HG02623 (cell line): ENCODE measurements around the gene TMEM107.
"Not testable (repeated sequence)": the region's sequence is repeated elsewhere in the genome, so short reads cannot be mapped to it uniquely, and the experiment has no call there.

Experiments used
- ATAC-seq: cut with Tn5 transposase; IDR thresholded peaks from one replicate; pipeline ENCODE4 v1.9.1; 2021; ENCODE audit warnings: moderate library complexity; ENCODE audit not compliant: unreplicated experiment

The TMEM107 gene

GRCh38 chr17:8189711-8190477, 13.7 kb upstream of the TMEM107 start, which contains the start of gene BORCS6:
Gene BORCS6, minus strand, starts transcription at chr17:8190180. Its CDS starts 40 bp downstream, at chr17:8190140.
- peak; percentile 54 for ATAC-seq

DNA sequence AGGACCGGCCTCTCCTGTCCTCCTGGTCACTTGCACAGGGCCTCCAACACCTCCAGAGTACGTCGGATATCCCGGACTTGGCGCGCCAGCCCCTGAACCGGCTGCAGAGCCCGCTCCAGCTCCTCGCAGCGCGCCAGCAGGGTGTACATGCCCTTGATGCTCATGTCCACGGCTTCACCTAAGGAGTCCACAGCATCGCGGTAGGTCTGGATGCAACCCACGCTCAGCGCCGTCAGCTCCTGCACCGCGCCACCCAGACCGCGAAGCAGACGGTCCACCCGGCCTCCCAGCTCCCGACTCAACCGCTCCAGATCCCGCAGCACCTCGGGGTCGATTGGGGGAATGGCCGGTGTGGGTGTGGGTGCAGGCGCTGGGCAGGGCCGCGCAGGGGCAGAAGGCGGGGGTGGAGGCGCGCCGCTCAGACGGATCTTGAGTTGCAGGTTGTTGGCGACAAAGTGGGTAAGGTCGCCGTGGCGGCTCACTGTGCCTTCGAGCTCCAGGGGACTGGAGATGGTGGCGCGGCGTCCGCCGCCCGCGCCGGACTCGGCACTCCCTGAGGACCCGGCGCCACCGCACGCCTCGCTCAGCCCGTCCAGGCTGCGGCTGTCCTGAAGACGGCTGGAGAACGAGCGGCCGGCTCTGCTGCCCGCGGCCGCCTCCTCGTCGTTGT, 13.0 kb upstream of the TMEM107 start:
- no peak for ATAC-seq

GRCh38 chr17:8188263-8188839, 12.2 kb upstream of the TMEM107 start:
- no peak for ATAC-seq

GRCh38 chr17:8187517-8188262, 11.5 kb upstream of the TMEM107 start:
- peak; percentile 17 for ATAC-seq

- peak; percentile 19 for ATAC-seq
These were observed 10.8 kb upstream of the TMEM107 start for GRCh38 chr17:8186787-8187516.

- no peak for ATAC-seq
These were observed 10.2 kb upstream of the TMEM107 start for GRCh38 chr17:8186446-8186786.

DNA sequence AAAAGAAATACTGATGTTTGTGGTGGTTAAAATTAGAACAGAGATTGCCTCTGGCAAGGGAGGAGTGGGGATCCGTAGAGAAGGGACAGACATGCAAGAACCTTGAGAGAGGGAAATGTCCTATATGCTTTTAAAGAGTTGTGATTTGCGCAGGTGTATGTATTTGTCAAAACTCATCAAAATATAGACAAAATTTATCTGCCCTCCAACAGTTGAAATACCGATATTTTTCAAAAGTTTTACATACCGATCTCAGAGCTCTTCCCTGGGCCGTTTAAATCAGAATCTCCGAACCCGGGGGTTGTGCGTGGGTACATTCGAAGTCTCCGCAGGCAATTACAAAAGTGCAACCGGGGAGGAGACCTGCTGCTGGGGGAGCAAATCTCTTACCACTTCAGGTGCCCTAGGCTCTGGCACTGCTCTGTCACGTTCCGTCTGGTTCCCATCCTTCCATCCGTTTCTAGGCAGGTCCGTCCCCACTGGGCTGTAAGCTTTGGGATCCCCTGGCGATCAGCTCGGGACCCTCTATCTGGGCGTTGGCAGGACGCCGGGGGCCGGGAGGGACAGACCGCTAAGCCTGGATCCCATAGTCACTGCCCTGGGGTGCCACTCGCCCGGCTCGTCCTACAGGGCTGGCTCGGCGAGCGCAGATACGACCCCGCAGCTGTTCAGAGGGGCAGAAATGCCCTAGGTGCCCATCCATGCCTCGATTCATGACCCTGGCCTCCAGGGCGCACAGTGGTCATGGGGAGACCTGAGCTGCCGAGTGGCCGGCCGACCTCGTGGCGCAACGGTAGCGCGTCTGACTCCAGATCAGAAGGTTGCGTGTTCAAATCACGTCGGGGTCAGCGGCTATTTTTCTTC, 9.6 kb upstream of the TMEM107 start:
- ATAC-seq: no peak

DNA sequence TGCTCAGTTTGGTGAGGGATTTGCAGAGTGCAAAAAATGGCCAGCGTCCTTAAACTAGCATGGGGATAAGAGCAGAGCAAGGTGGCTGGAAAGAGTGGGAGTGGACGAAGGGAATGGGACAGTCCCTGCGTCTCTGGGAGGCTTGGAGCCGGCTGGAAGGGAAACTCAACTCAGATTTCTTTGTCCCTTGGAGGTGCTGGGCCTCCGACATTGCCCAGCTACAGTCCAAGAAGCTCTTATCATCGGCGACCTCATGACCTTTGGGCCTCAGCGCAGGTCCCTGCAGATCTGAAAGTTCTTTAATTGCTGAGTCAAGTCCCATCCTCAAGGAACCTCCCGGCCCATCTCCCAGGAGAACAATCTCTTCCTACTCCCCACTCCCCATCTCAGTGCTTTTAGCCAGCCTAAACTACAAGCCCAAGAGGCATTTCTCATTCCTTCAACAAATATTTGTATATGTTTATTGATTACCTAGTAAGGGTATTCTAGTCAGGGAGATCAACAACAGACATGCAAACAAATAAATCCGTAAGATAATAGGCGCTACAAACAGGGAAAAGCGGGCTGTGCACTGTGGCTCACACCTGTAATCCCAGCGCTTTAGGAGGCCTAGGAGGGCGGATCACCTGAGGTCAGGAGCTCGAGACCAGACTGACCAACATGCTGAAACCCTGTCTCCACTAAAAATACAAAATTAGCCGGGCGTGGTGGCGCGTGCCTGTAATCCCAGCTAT, 985 bp upstream of the TMEM107 start:
- no peak for ATAC-seq

- ATAC-seq: no peak
These were observed 384 bp downstream of the TMEM107 start for GRCh38 chr17:8175795-8176196.

GRCh38 chr17:8173871-8174322, 2.3 kb downstream of the TMEM107 start:
- ATAC-seq: no peak

- peak; percentile 56 for ATAC-seq
These were observed 2.9 kb downstream of the TMEM107 start for GRCh38 chr17:8173056-8173870.

GRCh38 chr17:8170186-8170585, 6.0 kb downstream of the TMEM107 start:
- not testable (repeated sequence) for ATAC-seq

DNA sequence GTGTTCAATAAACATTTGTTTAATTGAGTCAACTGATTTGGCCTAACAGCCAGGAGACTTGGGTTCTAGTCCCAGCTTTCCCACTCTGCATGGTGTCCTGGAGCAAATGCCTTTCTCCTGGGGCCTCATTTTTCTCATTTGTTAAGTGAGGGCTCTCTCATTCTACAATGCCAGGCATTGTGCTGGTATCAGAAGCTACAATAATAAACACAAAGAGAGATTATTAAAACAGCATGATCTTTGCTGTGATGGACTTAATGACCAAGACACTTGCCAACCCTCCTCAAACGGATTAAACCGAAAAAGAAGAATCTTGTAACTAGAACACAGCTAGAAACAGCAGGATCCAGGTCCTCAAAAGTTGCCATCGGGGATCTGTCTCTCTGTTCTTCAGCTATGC, 8.7 kb downstream of the TMEM107 start:
- ATAC-seq: no peak

DNA sequence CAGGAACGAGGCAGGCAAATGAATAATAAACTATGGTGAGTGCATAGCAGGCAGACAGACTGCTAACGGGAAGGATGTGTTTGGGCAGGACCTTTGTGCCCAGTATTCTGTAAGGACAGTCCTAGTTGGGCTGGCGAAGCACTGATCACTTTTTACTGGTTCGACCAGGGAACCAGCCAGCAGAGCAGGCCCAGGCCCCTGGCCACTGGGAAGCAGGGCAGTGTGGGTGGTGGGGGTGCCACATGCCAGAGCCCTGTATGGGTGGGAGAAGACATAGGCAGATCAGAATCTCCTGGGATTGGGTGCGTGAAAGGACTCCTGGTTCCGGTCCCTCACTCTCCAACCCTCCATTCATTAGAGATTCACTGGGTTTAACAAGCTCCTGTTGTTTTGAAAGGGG, 9.4 kb downstream of the TMEM107 start:
- ATAC-seq: no peak

GRCh38 chr17:8164815-8165131, 11.4 kb downstream of the TMEM107 start:
- ATAC-seq: no peak

- ATAC-seq: no peak
These were observed 12.0 kb downstream of the TMEM107 start for GRCh38 chr17:8163978-8164814.
